Glomerular endothelial cell (primary cell): ENCODE data around the gene ERH. TPM values are rescaled to one million over a fixed set of nuclear protein-coding genes. Genes with fewer than 3 reads are reported as not detected.
"Not testable (repeated sequence)": the region's sequence is repeated elsewhere in the genome, so short reads cannot be mapped to it uniquely, and the experiment has no call there.

ENCODE experiments used
- DNase-seq: peaks from one replicate; pipeline ENCODE4 v3.0.0-alpha.2; 2011; ENCODE audit warnings: low read depth, low spot score; ENCODE audit errors: extremely low read depth
- total RNA-seq: library from RNA; depleted of rRNA; stranded (reverse); fragments of >200 nt; gene quantifications from 2 replicates; pipeline ENCODE4 v1.2.3, GENCODE V29; 2015

Gene ERH
- total RNA-seq, 1 donor from 2014 or later = 128 TPM

GRCh38 chr14:69398818-69399210 lies 715 bp upstream of the ERH start:
- DNase-seq = no peak

- no peak for DNase-seq
Observed at GRCh38 chr14:69395929-69396328, 2.2 kb downstream of the ERH start.

- DNase-seq = no peak
Observed at GRCh38 chr14:69392481-69392880, 5.6 kb downstream of the ERH start.

- not testable (repeated sequence) for DNase-seq
Observed at GRCh38 chr14:69391400-69391799, 6.7 kb downstream of the ERH start.

- DNase-seq = no peak
Observed at GRCh38 chr14:69387311-69387710, 10.8 kb downstream of the ERH start.

GRCh38 chr14:69378274-69378673 lies 19.8 kb downstream of the ERH start:
- no peak for DNase-seq

- DNase-seq = no peak
Observed at GRCh38 chr14:69376439-69376838, 21.7 kb downstream of the ERH start.

GRCh38 chr14:69375722-69376121 lies 22.4 kb downstream of the ERH start:
- DNase-seq = no peak

GRCh38 chr14:69375182-69375581 lies 22.9 kb downstream of the ERH start:
- no peak for DNase-seq

- DNase-seq = no peak
Observed at GRCh38 chr14:69374235-69374634, 23.9 kb downstream of the ERH start.

GRCh38 chr14:69373104-69373503 lies 25.0 kb downstream of the ERH start:
- DNase-seq = no peak

- no peak for DNase-seq
Observed at GRCh38 chr14:69372146-69372545, 26.0 kb downstream of the ERH start.

GRCh38 chr14:69370061-69370460 lies 28.0 kb downstream of the ERH start:
- DNase-seq = no peak

- no peak for DNase-seq
Observed at GRCh38 chr14:69368381-69368780, 29.7 kb downstream of the ERH start.

GRCh38 chr14:69366761-69367160 lies 31.3 kb downstream of the ERH start:
- DNase-seq = no peak

GRCh38 chr14:69366069-69366468 lies 32.0 kb downstream of the ERH start:
- no peak for DNase-seq

- DNase-seq = no peak
Observed at GRCh38 chr14:69364378-69364777, 33.7 kb downstream of the ERH start.

- DNase-seq = no peak
Observed at GRCh38 chr14:69363964-69364363, 34.1 kb downstream of the ERH start.

- no peak for DNase-seq
Observed at GRCh38 chr14:69363055-69363454, 35.0 kb downstream of the ERH start.

- DNase-seq = no peak
Observed at GRCh38 chr14:69360438-69361108, 37.5 kb downstream of the ERH start.

GRCh38 chr14:69358966-69359365 lies 39.1 kb downstream of the ERH start:
- DNase-seq = no peak

- no peak for DNase-seq
Observed at GRCh38 chr14:69358233-69358963, 39.7 kb downstream of the ERH start.
